Activated CD4-positive, CD25-positive, alpha-beta regulatory T cell treated with anti-CD3 and anti-CD28 coated beads, Interleukin-2, amount 50 U/mL, for 72 hours (primary cell): Measurements from ENCODE around the gene CHRNA1.
A peak's percentile ranks its signal among the peaks of the same experiment; 100 is the strongest.

Source experiments
- DNase-seq: peaks from one replicate; pipeline ENCODE4 v3.0.0; 2021

Gene CHRNA1

DNA sequence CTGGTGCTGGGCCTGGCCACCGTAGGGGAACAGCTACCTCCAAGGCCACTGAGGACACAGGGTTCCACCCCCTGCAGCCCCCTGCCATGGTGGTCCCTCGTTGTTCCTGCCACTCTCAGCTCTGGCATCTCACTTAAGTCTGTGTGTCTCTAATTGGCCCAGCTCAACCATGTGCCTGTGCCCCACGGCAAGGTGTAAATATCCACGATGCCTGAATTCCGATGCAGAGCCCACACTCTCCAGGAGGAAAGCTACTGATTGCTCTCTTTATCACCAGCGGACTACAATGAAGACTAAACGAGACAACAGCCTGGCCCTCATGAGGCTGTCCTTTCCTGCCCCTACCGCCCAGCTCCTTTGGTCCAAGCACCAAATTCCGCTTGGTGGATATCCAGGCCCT lies 17.0 kb upstream of the CHRNA1 start:
- no peak for DNase-seq

DNA sequence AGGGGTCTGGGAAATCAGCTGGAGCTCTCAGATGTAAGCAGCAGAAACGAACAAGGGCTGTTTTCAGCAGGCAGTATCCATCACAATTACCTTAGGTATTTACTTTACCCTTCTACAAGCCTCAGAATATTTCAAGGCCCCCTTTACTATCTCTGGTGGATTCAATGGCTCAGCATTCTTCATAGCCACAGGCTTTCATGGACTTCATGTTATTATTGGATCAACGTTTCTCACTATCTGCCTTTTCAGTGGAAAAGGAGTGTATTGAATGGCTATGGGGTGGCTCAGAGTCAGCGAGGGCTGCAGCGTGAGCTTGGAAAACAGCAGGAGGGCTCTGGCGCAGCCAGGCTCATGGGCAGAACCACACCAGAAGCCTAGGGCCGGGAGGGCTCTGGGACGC lies 16.6 kb upstream of the CHRNA1 start:
- no peak for DNase-seq

DNA sequence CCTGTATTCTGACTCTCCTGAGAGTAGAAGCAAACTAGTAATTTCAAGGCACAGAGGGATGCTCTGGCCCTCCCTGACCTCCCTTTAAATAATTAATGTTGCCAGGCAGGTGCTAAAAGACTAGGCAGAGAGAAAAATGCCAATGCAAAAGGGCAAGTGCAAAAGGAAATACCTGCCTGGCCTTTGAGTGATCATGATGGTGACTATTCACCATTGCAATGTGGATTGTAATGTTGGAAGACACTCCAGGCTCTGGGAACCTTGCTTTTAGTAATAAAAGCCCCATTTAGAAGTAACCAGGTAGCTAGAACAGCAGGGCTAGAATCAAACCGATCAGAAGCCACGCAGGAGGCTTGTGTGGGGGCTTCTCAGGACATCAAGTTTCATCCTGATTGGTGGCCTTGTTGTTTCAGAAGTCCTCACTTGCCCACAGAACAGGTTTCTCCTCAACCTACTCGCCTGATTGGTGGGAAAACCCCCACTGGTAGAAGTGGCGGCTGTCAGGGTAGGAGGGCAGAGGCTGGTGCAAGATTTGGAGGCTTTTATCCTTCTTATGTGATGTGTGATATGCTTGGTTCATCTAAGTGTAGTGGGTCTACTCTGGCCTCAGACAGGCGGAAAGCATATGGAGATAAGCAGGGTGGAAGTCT lies 16.0 kb upstream of the CHRNA1 start:
- DNase-seq = no peak

DNA sequence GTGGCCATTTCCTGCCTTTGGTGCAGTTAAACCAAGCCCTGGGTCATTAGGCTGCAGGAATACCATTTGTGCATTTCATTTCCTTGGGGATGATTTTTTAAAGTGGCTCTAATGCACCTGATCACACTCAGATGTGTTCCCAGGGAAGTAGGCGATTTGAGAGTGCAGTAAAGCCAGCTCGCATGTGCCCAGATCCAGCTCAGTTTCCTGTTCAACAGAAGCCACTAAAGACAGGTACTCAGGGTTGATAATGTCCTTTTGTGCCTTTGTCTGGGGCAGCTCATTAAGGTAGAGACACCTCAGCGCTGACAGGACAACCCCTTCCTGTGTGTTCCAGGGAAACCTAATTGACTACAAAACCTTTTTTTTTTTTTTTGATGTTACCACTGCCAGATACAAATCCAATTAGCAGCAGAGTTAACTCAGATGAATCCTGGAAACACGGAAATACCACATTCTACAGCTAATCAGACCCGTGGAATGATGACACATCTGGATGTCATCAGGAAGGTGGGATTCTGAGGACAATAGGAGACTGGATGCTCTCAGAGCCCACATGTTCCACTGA lies 15.2 kb upstream of the CHRNA1 start:
- DNase-seq = no peak

DNA sequence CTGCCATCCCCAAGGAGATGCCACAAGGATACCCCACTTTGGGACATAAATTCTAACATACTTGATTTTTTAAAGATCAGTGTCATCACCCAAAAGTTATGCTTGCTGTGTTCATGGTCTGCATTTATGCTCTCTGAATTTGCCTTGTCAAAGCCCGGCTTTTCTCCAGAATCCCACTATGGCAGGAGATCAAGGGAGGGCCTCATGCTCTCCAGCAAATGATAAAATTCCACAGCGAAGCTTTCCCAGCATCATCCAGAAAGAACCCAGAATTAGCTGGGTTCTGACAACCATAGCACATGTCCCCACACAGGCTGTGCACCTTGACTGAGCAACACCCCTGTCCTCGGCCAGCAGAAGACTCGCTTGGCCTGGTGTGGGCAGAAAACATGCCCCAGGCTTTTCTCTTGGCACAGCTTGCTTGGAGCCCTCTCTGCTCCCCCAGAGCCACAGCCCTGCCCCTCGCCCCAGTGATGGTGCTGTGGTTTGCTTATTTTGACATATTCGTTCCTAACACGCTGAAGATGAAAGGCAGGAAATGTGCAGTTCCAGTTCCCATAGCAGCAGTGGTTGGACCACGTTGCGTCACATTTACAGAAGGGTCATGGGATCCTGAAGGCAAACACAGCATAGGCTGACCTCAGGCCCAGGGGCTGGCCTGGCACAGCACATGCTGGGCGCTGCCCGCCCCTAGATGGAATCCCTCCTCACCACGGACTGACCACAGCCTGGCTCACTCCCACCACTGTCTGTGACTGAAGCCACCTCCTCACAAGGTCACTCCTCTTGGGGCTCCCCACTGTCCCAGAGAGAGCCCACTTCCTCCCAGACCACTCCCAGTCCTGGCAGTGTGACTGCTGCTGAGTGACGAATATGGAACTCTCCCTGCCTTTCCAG lies 14.1 kb upstream of the CHRNA1 start:
- DNase-seq = peak; percentile 60

DNA sequence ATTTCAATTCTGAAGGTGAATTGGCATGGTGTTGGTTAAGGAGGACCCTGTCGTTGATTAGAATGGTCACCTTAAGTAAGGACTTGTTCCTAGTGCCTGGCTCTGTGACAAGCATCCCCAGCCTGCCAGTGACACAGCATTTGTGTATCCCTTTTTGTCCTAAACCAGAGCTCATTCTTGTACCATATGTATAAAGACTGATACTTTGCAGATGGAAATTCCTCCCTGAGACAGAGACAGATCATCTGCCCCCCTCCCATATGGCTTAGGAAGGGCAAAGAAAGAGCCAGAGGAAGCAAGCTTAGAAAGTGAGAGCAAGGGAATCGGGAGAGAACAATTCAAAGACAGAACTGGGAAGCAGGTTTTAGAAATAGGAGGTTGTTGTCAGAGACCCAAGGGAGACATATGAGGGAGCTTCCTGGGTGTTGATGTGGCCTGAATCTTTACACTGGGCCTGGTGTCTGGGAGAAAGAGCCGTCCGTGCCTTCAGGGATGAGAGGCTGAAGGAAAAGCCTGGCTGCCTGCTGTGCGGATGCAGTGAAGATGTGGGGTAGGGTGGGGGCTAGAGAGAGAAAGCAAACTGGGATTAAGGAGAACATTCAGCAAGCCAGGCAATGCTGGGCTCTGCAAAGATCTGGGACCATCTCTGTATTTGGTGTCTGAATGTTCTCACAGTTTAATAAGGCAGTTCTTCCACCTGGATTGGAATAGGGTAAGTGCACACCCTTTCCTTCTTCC lies 13.2 kb upstream of the CHRNA1 start:
- no peak for DNase-seq

DNA sequence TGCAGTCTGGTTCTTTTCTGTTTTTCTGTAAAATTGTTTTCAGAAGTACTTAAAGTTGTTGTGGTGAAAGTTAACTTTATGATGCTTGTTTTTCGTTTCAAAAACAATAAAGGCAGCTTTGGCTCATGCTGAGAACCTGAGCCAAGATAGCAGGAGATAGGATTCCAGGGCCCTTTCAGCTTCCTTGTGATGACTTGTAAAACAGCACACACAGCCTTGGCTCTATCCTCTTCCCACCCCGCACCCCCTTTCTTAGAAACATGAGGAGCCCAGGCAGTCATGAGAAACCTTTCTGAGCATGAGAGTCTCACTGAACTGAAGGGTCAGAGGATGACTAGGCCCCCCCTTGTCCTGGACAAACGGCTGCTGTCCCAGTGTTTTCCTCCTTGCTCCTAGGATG lies 12.4 kb upstream of the CHRNA1 start:
- no peak for DNase-seq

DNA sequence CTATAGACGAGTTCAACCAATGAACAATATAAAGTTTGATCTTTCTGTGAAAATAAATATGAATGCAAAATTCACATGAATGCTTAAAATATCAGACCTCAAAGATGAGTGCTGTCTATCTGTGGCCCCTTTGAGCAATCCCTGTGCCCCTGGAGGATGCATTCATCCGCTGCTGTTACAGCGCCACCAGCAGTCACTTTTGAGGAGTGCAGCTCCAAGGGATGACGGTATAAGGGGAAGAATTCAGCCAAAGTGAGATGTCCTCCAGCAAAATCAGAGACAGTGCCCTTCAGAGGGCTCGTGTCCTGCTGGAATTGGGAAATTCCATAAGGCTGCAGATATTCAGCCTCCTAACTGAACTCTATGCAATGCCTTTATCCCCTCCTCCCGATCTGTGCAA lies 12.0 kb upstream of the CHRNA1 start:
- no peak for DNase-seq

DNA sequence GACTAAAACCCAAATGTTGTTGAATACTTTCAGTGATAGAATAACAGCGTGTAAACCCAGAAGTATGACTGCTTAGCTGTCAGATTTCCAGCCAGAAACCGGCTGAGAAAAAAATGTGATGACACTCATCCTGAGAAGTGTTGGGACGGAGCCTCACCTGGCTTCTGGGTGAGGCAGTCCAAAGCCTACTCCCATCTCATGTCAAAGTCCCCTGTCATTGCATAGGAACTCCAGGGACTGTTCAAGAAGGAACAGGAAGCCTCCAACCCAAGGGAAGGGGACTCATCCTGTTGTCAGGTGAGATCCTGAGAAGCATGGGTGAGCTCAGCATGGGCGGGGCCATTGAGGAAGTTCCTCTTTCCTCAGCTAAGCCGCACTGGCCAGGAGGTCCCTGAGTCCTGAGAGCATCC lies 11.3 kb upstream of the CHRNA1 start:
- DNase-seq = no peak

DNA sequence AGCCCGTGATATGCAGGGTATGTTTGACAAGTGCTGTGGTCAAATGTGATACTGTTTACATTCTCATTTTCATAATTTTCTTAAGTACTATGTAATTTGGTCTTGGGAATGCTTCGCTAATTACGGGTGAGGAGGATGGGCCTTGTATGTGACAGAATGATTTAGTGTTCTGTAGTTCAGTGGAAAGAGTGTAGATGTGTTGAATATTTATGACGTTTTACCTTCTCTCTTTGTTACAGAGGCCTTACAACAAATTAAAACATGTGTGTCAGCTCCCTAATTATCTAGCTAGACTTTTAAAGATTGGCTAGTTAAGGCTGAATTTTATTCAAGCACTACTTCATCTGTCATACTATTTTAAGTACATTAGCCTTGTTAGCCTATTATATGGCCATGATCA lies 10.6 kb upstream of the CHRNA1 start:
- no peak for DNase-seq

DNA sequence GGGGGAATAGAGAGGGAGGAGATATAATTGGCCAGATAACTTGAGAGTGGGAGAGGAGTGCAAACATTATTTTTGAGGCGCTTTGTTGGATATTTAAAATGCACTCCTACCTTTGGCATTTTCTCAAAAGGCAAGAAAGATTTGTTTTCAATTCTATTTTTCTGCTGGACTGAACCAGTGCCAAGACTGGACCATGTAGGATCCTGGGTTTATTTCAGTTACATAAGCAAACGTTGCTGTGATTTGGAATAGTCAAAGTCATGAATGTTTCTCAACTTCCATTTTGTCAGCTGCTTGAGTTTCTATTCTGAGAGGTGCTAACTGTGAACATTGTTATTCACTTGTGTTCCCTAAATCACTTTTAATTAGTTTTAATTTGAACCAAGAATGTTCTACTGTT lies 8.9 kb upstream of the CHRNA1 start:
- no peak for DNase-seq

DNA sequence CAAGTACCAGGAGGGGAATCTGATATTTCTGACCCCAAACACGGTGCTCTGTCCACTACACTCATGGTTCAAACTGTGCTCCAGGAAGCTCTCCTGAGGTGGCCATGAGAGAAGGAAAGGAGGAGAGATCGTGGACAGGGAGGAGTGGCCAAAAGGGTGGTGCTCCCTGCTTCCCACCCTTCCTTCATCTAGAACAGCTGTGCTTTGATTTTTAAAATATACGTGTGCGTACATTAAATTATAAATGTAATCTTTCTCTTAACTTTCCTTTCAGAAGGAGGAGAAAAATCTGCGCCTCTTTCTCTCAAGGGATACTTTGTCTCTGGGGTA lies 8.2 kb upstream of the CHRNA1 start:
- DNase-seq = no peak

DNA sequence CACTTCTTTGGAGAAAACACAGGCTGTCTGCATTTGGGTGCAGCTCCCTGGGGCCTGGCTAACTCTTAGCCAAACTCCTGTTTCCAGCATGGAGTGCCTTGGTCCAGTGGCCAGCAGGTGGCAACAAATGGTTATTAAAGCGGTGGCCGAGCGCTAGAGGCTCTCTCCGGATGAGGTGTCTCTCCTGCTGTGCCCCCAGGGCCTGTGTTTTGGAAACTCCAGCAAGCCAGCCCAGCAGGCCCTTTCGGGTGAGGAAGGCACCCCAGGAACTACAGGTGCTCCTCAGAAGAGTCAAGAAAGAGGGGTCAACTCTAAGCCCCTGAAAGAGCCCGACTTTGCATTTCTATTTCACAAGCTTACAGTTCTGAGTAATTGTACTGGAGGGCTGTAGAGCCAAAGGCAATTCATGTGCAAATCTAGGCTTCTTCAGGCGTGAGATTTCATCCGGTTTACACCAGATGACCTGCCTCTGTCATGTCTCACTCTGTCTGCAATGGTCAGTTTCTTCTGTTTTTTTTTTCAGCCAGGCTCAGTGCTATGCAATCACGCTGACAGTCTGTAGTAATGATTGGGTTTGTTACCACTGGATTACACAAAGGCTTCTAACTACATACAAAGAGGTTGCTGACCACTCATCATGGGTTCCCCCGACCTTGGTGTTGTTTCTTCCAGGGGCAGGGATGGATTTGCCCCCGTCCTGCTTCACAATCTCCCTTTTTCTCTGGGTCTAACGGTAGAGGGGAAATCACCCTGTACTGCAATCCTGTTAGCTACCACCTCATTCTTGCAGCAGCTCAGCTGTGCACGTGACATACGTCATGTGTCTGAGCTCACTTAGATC lies 7.6 kb upstream of the CHRNA1 start:
- DNase-seq = no peak

DNA sequence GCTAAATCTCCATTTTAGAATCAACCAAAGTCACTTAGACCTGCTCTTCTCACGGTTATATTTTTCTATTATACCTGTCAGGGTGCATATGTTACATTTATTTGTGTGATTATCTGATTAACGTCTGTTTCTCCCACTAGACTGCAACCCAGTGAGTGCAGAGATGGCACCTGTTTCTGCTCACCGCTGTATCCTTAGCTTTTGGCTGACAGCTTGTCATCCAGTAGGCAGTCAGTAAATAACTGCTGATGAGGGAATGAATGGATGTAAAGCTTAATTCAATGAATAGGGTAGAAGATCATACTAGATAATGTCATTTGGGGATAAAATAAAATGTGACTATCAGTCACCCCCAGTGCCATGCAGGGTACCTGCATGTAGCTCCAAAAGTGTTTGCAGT lies 6.9 kb upstream of the CHRNA1 start:
- no peak for DNase-seq

DNA sequence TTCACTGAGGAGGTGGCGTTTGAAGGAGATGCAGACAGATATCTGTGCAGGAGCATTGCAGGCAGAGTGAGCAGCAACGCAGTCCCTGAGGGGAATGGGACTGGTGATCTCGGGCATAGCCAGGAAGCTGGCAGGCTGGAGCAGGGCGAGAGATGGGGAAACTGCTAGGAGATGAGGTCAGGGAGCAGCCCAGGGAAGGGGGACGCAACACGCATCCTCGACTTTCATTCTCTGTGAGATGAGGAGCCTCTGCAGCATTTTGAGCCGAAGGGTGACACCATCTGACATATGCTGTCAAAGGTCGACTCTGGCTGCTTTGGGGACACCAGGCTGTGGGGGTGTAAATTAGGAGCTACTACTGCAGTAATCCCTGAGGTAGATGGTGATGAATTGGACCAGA lies 4.3 kb upstream of the CHRNA1 start:
- DNase-seq = no peak

DNA sequence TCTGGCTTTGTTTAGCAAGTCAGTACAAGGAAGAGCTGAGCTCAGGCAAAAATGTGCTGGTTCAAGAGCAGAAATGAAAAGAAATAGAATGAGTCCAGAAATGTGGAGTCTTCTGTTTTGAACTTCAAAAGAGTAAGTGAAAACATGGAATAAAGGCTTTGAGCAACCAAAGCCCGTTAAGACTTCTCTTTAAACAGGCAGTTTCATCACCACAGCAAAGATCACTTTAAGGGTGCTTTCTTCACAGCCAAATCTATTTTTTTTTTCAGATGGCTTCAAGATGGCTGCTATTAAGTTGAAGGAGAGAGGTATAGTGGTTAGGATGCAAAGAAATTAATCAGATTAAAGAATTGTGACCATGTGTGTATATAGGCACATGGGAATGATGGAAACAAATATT lies 2.0 kb upstream of the CHRNA1 start:
- no peak for DNase-seq

DNA sequence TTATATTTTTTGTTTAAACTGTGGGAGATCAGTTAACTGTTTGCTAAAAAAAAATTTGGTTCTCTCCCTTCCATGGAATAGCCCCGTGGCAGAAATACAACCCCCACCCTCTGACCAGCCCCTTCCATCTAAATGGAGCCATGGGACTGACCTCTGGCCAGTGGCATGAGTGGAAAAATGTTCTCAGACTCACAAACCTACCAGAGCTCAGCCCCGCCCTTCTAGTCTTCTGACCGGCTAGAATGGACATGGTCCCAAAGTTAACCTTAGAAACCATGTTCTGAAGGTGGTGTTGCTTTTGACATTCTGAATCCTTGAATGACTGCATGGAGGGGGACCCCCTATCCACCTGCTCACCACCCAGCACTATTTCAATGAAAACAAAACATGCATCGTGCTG lies 1.3 kb upstream of the CHRNA1 start:
- DNase-seq = no peak

DNA sequence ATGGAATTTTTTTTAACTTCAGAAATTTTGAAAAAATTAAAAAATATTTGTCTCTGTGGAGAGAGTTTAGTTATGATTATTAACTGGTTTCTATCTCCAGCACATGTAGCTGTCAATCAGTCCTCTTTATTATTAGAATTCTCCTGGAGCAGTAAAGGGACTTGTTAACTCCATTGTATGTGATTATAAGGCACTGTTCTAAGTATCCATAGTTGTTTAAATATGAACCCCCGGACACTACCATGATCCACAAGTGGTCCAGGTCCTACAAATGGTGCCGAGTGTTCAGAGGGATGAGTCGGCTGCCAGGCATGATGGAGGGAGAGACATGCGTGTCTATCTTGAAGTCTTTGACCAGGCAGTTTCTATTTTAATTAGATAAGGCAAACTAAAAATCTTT lies 492 bp downstream of the CHRNA1 start:
- DNase-seq = no peak

DNA sequence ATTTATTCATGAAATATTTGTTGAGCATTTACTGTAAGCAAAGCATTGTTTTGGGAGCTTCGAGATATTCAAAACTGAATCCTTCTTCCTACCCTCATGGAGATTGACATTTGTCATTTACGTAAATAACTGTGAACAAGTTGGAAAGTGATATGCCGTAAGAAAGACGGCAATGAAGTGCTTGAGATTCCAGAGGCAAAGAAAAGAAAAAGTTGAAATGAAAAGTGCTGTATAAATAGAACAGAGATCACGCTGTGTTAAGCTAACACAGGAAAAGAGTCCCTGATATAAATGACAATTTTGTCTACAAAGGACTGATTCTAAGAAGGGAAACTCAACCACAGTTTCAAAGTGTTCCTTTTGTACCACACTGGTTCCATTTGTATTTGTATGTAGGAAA lies 1.8 kb downstream of the CHRNA1 start:
- no peak for DNase-seq

DNA sequence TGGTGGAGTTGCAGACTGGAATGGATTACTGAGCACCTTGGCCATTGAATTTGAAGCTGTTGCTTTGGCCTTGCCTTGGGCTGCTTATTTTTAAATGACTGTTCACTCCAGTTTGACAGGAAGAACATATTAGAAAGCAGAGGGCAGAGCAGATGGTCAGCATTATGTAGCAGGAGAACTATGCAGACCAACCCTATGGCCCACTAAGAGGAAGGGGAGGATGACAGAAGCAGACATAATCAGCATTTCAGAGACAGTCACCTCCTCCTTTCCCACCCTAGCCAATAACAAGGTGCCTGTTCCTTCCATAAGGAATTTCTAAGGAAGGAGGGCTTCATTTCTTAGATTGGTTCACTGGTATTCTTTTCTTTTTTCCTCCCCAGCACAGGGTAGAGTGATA lies 2.4 kb downstream of the CHRNA1 start:
- no peak for DNase-seq

DNA sequence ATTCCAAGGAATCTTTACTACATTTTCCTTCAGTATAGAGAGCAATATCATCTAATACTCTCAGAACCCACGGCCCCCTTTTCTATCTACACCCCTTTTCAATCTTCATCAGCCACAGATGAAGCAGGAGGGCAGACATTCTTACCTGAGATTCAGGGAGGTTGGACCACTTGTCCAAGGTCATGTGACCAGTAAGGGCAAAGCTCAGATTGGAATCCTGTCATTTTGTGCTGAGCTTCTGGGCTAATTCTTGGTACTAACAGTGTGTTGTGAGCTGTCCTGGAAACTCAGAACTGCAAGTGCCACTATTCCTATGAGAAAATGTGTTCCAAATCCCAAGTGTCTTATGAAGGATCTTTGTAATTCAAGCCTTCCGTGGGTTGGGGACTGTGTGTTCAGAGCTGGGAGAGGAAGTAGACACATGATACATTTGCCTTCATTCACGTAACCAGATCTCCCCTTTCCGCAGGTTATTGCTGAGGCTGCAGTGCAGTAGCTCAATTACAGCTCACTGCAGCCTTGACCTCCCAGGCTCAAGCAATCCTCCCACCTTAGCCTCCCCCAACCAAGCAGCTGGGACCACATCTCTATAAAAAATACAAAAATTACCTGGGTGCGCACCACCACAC lies 3.3 kb downstream of the CHRNA1 start:
- DNase-seq = no peak

DNA sequence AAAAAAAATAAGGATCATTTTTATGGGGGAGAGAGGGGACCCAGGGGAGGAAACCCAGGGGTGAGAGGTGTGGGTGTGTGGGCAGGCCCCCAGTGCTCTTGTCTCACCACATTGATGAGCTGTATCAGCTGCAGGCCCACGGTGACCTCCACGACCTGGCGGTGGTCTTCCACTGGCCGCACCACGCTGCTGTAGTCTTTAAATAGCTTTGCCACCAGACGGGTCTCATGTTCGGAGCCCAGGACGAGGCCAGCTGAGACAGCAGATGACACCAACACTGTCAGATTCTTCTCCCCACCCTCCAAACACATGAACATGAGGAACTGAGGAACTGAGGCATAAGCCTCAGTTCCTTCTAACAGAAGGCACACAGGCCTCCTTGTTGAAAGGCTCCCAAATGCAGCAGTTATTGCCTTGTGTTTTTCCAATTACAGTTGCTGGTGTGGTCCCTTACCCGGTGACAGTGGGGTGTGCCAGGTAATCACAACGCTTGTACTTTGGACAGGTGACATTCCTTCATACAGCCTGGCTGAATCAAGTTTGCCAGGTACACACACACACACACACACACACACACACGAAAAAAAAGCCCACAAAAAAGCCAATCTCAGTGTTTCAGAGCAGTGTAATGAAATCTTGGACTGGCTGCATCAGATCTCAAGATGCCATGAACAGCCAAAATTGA lies 4.7 kb downstream of the CHRNA1 start:
- no peak for DNase-seq
